C4-2B (cell line): Measurements from ENCODE around the gene UGT3A2.

ENCODE experiments used
- ZFX ChIP-seq: fragments of 450-650 bp; IDR thresholded peaks from 2 replicates; pipeline ENCODE4 v1.6.1; 2017
- TF ChIP-seq, protein P1 (sequence below): fragments of 450-650 bp; conservative IDR thresholded peaks from 2 replicates; pipeline ENCODE4 v1.5.1; 2017; ENCODE audit warnings: mild to moderate bottlenecking

DNA sequence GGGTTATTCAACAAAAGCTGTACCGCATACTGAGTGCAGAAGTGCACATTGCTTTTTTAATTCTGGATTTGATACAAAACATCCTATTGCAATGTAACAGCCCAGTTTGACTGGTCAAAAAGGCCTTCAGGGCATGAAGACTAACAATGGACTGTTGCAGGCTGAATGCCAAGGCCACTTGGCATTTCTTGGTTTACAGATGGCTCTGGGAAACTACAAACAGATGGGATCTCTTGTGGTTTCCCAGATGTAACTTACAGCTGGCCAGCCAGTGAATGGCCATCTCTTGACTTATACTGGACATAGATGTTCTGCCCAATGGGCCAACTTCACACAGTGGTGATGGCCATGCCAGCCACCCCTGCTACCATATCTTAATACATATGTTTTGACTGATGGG lies 36.8 kb downstream of the UGT3A2 start:
- TF ChIP-seq, protein P1, sequence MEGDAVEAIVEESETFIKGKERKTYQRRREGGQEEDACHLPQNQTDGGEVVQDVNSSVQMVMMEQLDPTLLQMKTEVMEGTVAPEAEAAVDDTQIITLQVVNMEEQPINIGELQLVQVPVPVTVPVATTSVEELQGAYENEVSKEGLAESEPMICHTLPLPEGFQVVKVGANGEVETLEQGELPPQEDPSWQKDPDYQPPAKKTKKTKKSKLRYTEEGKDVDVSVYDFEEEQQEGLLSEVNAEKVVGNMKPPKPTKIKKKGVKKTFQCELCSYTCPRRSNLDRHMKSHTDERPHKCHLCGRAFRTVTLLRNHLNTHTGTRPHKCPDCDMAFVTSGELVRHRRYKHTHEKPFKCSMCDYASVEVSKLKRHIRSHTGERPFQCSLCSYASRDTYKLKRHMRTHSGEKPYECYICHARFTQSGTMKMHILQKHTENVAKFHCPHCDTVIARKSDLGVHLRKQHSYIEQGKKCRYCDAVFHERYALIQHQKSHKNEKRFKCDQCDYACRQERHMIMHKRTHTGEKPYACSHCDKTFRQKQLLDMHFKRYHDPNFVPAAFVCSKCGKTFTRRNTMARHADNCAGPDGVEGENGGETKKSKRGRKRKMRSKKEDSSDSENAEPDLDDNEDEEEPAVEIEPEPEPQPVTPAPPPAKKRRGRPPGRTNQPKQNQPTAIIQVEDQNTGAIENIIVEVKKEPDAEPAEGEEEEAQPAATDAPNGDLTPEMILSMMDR: no peak
- TF ChIP-seq ZFX: no peak
